T1000 (cell line): ENCODE results near the gene KIF26B.

Experiments
- DNase-seq: peaks from one replicate; lab custom pipeline; 2025; ENCODE audit warnings: mixed read lengths; lab: John Stamatoyannopoulos, UW

The KIF26B gene

GRCh38 chr1:245598524-245599305 is 443.9 kb downstream of the KIF26B start:
- DNase-seq: no peak

- peak; percentile 33 for DNase-seq
Measured at GRCh38 chr1:245599371-245600174, 444.8 kb downstream of the KIF26B start.

- DNase-seq: no peak
Measured at GRCh38 chr1:245600658-245601057, 445.9 kb downstream of the KIF26B start.

DNA sequence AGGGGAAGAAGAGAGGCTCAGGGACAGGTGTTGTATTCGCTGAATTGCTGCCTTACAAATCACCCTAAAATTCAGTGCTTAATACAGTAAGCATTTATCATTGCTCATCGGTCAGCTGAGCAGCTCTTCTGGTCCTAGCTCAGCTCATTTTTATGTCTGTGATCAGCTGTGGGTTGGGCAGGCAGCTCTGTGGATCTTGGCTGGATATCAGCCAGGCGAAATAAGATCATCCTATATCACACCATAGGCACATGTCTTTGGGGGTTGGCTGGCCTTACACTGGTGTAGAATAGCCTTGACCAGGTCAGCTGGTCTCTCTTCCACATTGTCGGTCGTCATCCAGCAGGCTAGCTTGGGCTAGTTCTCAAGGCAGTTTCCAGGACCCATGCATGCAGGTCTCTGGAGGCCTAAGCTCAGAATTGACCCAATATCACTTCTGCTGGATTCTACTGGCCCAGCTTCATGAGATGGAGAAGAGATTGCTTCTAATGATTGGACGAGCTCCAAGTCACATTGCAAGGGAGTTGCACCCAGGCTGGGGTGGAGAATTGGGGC is 448.6 kb downstream of the KIF26B start:
- DNase-seq: no peak

- no peak for DNase-seq
Measured at GRCh38 chr1:245604979-245605378, 450.2 kb downstream of the KIF26B start.

DNA sequence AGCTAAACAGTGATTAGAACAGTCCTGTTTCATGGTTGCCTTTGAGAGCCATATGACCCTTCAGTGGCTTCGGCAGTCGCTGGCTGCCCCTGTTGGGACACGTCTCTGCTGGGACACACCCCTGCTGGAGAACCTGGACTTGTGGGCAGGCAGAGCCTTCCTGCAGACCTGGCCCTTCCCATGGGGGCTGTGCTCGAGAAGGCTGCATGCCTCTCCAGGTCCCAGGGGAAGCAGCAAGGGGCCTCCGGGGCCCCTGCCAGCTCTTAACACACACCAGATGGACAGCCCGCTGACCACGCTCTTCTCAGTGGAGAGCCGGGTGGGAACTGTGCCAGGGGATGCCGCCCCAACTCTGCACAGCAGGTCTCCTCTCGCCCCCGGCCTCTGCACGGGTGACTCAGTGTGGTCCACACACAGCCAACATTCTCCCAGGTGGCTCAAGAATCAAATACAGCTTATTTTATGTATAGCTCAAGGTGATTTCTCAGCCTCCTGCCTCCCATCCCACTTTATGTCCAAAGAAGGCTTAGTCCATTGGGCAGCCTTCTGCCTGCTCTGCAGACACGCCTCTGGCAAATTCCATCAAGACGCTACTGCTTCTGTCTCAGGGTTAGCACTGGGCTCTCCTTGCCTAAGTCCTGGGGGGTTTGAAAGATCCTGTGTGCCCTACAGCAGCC is 450.8 kb downstream of the KIF26B start:
- peak; percentile 72 for DNase-seq

DNA sequence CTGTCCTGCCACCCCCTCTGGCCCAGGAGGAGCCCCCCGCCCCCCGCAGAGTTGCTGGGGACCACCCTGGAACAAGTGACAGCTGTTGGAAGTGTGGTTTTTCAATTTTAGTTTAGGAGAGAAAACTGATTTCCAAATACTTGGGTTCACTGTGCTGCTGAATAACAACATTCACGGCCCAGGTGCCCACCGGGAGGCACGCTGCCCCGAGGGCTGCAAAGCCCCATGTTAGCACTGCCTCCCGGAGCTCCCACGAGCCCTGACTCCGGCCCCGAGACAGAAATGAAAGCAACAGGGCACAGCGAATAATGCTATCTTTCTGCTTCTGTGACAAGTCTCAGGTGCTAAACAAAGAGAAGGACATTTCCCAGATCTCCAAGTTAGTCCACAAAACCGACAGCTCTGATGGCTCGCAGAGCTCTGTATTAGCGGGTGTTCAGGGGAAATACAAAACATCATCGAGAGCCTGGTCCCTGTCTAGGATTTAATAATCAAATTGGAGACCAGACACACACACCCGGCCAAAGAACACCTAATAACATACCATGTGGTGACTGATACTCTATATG is 451.5 kb downstream of the KIF26B start:
- no peak for DNase-seq

DNA sequence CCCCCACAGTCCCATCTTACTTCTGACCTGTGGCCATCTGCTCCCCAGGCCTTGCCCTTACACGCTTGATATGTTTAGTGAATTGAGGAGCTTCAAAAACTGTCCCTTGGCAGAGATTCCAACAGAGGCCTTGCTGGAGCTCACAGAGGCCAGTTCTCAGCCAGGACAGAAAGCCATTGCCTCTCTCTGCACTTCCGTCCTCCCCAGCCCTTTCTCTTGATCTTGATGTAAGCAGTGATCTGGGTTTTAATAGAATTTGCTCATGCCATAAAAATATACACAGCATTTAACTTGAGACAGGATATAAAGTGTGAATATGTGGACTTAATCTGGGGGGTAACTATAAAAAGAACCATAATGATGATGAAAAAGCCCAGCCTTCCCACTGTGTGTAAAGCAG is 453.5 kb downstream of the KIF26B start:
- DNase-seq: no peak

- no peak for DNase-seq
Measured at GRCh38 chr1:245609354-245610150, 454.8 kb downstream of the KIF26B start.

GRCh38 chr1:245611251-245611650 is 456.5 kb downstream of the KIF26B start:
- DNase-seq: no peak

DNA sequence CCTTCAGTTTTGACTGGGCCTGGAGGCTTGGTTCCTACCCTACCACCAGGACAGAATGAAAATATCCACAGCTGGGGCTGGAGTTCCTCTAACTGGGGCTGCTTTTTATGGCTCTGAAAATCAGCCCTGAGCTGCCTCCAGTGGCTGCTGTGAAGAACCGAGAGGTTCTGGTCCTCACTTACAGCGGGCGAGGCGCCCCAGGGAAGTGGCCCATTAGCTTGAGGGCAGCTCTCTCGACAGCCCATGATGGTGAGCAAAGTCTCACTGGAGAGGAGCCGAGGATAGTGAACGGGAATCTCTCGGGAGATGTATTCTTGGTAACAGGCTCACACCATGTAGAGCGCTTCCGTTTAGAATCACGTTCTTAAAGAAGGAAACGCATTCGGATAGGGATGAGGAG is 459.7 kb downstream of the KIF26B start:
- no peak for DNase-seq

DNA sequence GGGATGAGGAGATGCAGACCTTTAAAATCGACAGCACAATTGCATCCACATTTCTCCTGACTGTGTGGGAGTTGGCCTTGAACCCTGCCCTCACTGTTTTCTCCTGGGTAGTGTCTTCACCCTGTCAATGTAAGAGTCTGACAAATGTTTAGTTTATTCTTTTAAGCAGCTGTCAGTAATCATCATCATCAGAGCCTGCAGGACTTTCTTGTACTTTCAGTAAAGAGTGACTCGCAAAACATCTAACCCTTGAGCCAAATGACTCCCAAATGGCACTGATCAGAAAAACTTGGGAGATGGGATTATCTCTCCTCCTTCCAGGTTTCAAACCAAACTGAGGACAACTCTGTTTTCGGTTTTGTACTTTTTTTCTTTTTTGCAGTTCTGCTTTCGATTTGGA is 460.2 kb downstream of the KIF26B start:
- no peak for DNase-seq

DNA sequence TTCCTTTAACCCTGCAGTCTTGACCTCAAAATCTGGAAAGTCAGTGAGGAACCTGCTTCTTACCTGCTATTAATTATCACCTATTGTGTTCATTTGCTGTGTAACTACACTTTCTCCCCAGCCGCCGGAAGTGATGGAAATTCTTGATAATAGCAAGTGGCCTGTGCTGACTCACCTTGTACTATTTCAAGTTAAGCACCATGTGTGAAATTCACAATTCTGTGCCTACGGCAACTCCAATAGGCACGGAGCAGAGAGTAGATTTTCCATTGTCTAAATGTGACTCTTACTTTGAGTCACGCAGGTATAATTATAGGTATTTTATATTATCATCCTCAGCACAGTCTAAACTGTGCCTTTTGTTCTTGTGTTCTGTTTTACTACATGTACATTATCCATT is 466.8 kb downstream of the KIF26B start:
- DNase-seq: no peak

- no peak for DNase-seq
Measured at GRCh38 chr1:245622332-245623014, 467.7 kb downstream of the KIF26B start.

DNA sequence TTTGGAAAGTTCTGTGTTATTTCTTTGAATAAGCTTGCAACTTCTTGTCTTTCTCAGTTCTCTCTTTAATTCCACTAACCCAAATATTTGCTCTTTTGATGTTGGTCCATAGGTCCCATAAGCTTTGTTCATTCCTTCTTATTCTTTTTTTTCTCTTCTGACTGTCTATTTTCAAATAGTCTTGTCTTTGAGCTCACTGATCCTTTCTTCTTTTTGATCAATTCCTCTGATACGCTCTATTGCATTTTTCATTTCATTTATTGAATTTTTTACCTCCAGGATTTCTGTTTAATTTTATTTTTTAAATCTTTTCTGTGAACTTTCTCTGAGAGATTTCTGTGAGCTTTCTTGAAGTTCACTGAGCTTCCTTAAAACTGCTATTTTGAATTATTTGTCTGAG is 486.6 kb downstream of the KIF26B start:
- no peak for DNase-seq

DNA sequence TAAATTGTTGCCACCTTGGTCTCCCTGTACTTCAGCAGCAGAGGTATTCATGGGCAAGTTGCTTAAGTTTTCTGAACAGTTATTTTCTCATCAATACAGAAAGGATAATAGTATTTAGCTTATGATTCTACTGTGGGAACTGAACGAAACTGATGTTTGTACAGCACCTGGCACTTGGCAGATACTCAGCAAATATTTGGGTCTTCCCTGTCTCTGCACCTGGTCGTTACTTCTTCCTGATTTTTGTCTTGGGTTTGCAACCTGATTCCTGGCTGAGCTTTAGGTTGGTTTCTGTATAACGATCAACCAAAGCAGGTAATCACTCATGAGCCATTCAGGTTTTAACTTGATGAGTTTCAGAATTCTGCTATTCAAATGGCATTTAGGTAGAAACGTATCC is 490.6 kb downstream of the KIF26B start:
- DNase-seq: no peak

GRCh38 chr1:245645894-245646293 is 491.1 kb downstream of the KIF26B start:
- no peak for DNase-seq

- no peak for DNase-seq
Measured at GRCh38 chr1:245648749-245649522, 494.2 kb downstream of the KIF26B start.

DNA sequence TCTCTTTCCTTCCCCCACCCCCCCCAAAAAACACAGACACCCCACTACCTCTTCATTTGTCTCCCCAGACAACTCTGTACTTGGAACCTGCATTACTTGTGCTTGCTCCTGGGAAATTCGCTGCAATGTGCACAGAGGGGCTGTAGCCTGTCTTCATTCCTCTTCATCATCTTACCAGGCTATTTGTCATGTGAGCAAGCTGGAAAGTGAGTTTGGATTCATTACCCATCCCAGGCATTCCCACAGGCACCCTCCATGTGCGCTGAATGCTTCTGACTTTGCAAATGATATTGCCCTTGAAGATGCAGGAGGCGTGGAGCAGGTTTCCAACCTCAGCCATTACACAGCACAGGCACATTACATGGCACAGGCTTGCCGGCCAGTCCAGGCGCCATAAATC is 494.9 kb downstream of the KIF26B start:
- DNase-seq: no peak

DNA sequence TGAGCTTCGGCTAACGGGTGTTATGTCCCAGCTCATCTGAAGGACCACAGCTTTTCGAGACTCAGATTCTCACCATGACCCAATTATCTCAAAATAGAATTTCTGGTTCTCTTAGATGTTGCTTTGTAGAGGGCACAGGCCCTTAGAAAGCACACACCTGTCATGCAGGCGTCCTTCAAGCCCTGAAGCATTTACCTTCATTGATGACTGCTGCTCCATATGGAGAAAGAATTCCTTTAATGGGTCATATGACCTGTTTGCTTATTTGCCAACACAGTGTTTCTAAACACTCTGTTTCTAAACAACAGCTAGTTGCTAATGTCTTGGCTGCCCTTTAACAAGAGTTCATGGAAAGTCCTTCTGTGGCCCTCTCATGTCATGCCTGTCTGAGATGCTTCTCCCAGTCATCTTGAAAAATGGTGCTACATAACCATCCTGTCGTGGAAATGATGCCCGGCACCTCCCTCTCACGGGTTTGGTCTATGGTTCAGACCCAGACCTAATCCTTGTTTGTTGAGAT is 495.7 kb downstream of the KIF26B start:
- DNase-seq: no peak
